Fibroblast of gingiva (primary cell): ENCODE measurements around the gene ROPN1L.
A peak's percentile ranks its signal among the peaks of the same experiment; 100 is the strongest.
"Not testable (repeated sequence)": the region's sequence is repeated elsewhere in the genome, so short reads cannot be mapped to it uniquely, and the experiment has no call there.

Source experiments
- DNase-seq: peaks from one replicate; pipeline ENCODE4 v3.0.0-alpha.2; 2011; ENCODE audit warnings: low read depth

ROPN1L gene

DNA sequence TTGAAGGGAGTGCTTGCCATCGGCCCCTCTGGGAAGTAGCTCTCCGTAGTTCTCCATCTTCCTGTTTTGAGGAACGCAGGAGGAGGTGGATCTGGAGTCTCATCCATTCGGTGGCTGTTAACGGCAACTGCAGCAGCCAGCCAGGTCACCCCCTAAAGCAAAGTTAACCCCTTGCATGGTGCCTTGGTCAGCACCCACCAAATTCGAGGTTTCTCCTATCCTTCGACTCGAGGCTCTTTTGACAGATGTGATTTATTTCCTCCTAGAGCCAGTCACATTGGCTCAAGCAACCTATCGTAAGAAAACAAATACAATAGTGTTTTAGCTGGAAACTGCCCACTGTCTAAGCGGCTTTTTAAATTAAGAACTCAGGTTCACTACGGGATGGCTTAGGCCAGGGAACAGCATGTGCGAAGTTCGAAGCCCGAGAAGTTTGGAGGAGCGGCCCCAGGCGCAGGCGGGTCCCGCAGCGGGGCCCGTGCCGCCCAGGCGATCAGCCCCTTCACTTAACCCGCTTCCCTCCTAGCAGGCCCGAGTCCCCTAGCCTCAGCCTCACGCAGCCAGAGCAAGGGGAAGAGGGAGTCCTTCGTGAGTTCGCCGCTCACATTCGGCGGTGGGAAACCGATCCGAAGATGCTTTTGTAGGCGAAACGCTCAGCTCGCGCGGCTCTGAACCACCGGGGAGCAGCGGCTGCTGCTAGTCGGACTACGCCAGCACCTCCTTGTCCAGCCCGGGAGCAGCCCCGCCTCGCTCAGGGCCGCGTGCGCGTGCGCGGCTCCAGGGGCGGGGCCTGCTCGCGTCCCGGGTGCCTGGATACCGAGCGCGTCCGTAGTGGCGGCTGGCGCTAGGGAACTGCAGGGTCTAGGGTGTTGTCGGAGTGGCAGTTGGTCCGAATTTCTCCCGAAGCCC lies at the start of gene ROPN1L:
ROPN1L (plus strand) TSS at position 797 of the 909 bp plus-strand sequence. CDS start 289 bp downstream, outside the sequence.
- peak; percentile 80 for DNase-seq

GRCh38 chr5:10392567-10393328 lies 48.9 kb upstream of the ROPN1L start:
- not testable (repeated sequence) for DNase-seq

DNA sequence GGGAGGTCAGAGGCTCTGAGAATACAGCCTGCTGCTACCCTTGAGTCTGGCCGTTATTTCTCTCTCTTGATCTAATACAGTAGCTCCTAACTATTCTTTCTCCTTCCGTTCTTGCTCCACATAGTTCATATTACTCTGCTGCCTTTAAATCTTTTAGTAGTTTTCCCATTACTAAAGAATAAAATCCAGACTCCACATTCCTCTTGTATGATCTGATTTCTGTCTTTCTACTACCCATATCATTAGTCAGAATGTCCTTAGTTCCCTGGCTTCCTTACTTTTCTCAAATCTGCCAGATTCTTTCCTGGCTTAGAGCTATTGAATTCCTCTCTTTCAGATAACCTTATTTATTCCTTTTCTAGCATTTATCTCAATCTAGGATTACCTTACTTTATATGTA lies 48.2 kb upstream of the ROPN1L start:
- DNase-seq: peak; percentile 14

DNA sequence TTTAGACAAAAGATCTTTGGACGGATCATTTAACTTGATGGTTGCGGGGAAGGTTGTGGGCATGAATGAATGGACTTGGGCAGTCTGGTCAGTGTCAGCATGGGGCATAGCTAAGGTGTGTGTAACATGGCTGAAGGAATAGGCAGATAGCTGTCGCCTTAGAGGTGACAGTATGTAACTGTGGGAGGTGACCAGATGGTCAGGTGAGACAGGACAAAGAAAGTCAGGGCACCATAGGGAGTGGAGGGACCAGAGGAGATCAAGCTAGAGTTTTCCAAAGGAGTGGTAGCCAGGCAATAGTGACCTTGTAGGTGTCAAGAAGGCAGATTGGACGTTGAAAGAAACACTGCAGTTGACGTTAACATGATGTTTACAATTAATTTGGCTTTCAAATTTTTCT lies 45.1 kb upstream of the ROPN1L start:
- no peak for DNase-seq

DNA sequence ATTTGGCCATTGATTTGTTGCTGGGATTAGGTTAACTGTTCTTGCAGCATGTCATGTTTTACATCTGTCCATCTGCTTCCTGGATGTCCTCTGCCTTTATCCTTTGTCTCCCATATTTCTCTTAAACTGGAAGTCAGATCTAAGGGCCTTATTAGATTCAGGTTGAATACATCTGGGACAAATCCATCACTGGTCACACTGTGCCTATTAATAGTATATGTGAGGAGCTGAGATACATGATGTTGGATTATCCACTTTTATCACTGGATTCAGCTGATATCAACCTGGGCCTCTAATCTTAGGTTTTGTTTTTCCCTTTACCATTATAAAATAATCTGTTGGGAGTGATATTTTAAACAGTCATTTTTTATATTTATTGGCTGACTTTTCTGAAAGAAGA lies 41.8 kb upstream of the ROPN1L start:
- DNase-seq: no peak

DNA sequence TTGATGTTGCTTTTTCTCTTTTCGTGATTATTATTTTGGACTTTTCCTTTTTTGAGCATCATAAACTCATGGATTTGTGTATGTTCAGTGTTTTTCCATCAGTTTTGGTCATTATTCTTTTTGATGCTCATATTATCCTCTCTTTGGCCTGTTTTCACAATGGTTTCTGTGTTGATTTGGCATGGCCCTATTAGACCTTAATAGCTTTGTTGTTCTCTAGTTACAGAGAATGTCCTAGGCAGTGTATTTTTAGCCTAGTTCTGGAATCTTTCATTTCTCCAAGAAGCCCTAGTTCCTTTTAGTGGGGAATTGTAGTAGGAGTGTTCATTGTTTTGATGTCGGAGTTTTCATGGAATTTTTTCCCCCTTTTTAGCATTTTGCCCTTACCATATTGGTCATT lies 41.3 kb upstream of the ROPN1L start:
- no peak for DNase-seq

GRCh38 chr5:10400831-10401230 lies 40.8 kb upstream of the ROPN1L start:
- DNase-seq: peak; percentile 78

DNA sequence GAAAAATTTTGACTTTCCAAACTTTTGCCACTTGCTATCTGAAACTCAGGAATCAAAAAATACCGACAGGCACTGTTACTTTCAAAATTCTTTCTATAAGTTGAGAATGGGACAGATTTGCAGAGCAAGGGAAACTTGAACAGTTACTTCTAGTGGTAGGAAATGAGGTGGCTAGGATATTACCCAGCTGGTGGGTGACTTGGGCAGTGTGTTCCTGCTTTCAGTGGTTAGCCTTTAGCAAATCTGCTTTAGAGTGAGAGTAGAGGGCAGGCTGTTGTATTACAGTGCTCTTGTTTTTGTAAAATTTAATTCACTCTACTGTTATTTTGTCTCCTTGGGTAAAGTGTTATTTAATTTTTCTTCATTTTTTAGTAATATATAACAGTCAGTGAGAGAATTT lies 40.2 kb upstream of the ROPN1L start:
- DNase-seq: no peak

DNA sequence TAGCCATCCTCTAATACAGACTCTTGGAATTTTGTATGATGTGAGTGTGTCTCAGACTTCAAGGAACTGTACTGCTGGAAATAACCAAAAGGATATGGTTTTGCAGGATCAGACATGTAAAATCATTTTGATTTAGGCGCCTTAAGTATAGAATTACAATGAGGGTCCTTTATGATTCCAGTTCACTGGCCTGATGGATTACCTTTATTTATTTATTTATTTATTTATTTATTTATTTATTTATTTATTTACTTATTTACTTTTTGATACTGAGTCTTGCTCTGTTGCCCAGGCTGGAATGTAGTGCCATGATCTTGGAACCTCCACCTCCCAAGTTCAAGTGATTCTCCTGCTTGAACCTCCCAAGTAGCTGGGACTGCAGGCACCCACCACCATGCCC lies 37.9 kb upstream of the ROPN1L start:
- DNase-seq: no peak

- DNase-seq: no peak
These were observed 35.0 kb upstream of the ROPN1L start for GRCh38 chr5:10406651-10407050.

GRCh38 chr5:10409504-10409903 lies 32.2 kb upstream of the ROPN1L start:
- no peak for DNase-seq

- no peak for DNase-seq
These were observed 31.0 kb upstream of the ROPN1L start for GRCh38 chr5:10410662-10411061.

GRCh38 chr5:10411336-10411735 lies 30.3 kb upstream of the ROPN1L start:
- no peak for DNase-seq

GRCh38 chr5:10416868-10417267 lies 24.8 kb upstream of the ROPN1L start:
- DNase-seq: no peak

DNA sequence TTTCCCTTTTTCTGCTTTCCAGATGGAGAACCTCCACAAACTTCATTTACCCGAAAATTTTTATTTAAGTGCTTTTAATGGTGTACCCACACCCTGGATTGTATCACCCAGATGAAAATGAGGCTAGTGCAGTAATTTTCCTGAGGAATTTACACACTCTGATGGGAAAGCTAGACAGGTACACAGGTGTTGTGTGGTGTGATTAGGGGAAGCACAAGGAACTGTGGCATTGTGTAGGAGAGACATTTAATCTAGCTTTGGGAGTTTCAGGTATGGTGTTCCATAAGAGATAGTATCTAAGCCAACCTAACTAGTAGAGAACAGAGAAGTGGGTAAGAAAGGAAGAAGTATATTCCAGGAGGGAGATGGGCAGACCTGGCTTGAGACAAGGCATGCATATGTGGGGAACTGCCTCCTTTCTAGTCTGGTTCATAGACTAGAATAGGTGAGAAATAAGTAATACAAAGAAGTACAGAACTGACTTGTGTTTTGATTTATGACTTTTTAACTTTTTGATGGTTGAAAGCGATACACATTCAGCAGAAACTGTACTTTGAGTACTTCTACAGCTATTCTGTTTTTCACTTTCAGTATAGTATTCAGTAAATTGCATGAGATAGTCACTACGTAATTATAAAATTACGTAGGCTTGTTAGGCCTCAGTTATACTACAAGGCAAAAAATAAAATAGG lies 22.9 kb upstream of the ROPN1L start:
- DNase-seq: no peak

DNA sequence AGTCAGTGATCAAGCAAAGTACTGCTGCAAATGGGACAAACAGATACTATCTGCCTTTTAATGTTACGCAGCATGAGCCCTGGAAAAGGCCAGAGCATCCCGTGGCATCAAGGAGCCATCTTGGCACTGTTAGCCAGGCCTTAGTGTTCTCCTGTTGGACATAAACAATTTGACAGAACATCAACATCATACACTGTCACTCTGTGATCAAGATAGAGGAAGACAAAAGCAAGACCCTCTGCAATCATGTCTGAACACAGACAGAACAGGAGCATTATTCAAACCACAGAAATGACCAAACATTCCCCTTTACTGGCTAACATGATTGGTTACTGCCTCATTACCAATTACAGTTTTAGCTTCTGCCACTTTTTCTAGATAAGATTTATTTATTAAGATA lies 21.2 kb upstream of the ROPN1L start:
- no peak for DNase-seq

- DNase-seq: no peak
These were observed 20.7 kb upstream of the ROPN1L start for GRCh38 chr5:10420932-10421331.

GRCh38 chr5:10421896-10422691 lies 19.6 kb upstream of the ROPN1L start:
- DNase-seq: no peak

- no peak for DNase-seq
These were observed 18.7 kb upstream of the ROPN1L start for GRCh38 chr5:10423022-10423421.

- peak; percentile 59 for DNase-seq
These were observed 17.5 kb upstream of the ROPN1L start for GRCh38 chr5:10424124-10424731.

DNA sequence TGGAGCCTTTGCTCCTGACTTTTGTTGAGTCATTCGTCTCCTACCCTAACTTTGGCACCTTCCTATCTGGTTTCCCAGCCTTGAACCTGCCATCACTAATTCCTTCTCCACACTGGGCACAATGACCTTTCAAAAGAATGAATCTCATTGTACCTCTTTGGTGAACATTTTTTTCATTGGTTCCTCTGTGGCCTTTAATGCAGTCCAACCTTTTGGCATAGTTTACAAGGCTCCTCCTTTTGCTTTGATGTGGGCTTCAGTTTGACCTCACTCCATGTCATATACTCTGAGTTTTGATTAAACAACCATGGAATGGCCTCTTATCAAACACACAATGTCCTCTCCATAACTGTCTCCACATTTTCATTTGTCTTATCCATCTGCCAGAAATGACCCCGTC lies 14.5 kb upstream of the ROPN1L start:
- no peak for DNase-seq
